NK-92 (cell line): ENCODE measurements around the gene LRP1B.
"Not testable (repeated sequence)": the region's sequence is repeated elsewhere in the genome, so short reads cannot be mapped to it uniquely, and the experiment has no call there.

Experiments used
- DNase-seq: peaks from one replicate; lab custom pipeline; 2025; ENCODE audit not compliant: unreplicated experiment; lab: John Stamatoyannopoulos, UW

Gene LRP1B

DNA sequence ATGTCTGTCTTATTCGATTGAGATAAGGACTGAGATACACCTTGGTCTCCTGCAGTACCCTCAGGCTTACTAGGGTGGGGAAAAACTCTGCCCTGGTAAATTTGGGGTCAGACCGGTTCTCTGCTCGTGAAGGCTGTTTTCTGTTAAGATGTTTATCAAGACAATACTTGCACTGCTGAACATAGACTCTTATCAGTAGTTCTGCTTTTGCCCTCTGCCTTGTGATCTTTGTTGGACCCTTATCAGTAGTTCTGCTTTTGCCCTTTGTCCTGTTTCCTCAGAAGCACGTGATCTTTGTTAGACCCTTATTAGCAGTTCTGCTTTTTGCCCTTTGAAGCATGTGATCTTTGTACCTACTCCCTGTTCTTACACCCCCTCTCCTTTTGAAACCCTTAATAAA is 1715.8 kb downstream of the LRP1B start:
- not testable (repeated sequence) for DNase-seq

DNA sequence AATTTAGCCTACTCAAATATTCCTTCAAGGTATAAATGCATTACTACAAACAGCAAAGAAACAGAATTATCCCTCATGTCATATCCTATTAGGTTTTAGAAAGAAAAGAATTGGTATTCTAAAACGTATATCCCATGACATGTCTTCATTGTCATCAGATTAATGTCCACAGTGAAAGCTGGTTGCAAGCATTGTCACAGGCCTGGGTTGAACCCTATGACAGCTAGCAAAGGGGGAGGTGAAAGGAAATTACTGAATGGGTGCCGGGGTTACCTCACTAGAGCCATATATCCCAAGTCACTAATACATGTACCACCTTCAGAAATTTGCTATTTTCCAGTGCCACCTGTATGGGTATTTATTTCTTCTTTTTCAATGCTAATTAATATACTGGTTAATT is 1720.1 kb downstream of the LRP1B start:
- no peak for DNase-seq

DNA sequence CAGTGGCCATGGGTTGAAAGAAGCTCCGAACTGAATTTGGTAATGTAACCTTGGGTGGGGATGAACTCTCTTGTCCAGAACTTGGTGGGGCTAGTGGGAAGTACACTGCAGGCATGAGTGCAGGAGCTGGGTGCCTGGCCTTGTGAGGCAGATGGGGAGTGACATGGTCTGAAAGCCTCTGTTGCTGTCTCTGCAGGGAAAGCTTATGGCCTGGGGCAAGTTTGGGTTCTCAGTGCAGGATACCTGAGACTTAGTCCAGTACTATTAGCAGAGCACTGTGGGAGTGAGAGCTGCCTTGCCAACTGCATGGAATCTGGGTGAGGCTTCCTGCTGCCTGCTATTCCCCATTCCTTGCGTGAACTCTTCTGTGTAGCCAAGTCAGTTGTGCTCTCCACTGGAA is 1729.8 kb downstream of the LRP1B start:
- DNase-seq: no peak

DNA sequence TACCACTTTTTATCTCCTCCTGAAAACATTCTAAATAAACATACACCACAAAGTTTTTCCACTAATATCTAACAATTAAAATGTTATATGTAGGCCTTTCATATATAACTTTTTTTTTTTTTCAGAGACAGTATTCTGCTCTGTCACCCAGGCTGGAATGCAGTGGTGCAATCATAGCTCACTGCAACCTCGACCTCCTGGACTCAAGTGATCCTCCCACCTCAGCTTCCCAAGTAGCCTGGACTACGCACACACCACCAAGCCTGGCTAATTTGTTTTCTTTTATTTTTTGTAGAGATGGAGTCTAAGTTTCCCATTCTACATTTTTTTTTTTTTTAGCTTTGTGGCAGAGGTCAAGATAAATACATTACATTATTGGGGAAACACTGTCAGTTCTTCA is 1738.0 kb downstream of the LRP1B start:
- DNase-seq: no peak

DNA sequence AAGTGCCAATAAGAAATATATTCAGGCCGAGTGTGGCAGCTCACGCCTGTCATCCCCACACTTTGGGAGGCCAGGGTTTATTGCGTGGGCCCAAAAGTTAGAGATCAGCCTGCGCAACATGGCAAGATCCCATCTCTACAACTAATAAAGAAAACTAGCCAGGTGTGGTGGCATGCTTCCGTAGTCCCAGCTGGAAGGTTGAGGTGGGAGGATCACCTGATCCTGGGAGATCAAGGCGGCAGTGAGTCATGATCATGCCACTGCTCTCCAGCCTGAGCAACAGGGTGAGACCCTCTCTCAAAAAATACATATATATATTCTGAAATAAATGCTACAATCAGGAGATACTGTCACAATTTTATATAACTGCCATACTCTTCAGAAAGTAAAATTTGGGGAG is 1745.9 kb downstream of the LRP1B start:
- no peak for DNase-seq

DNA sequence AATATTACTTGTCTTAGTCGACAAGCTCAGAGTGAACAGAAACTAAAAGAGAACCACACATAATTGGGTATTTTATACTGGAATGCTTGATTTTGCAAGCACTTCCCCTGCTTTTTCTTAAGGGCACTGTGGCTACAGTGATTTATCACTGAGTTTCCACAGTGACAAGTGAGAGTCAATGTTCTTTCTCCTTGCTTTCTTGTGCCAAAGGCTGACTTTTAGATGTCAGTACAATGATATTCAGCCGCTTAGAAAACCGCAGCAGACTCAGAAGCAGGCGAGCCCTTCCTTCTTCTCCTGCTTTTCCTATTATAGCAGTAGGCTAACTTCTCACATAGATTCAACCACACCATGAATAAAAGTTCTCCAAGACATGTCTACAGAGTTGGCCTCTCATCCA is 1747.0 kb downstream of the LRP1B start:
- DNase-seq: no peak

DNA sequence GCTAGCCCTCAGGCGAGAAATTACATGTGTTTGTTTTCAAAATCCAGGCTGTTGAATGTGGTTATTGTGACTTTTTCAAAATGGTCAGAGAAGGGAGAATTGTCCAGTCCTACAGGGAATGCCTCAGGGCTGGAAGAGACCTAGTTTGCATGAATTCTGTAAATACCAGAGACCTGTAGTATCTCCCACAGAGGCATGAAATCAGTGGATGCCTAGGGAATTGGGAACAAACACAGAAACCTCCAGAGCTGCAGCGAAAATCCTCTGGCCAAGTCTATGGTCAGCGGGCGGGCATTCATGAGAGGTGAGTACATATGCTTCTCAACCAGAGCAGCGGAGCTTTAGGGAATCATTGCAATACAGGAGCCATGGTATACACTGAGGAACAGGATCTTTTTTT is 1754.1 kb downstream of the LRP1B start:
- DNase-seq: no peak

DNA sequence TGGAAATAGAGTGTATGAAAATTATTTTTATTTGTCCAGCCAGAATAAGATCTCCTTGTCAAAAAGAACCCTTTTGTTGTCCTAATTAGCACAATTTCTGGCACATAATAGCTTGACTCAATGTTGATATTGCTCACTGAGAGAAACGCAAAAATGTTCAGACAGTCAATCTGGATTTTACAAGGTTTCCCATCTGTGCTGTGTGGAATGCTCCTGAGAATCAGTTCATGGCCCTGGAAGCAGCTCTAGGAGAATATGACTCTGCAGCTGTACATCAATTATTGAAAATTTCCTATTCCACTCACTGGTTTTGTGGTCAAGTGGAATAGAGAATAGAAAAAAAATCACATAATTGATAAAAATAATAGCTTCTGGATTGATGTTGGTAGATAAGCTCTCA is 1767.7 kb downstream of the LRP1B start:
- DNase-seq: no peak

DNA sequence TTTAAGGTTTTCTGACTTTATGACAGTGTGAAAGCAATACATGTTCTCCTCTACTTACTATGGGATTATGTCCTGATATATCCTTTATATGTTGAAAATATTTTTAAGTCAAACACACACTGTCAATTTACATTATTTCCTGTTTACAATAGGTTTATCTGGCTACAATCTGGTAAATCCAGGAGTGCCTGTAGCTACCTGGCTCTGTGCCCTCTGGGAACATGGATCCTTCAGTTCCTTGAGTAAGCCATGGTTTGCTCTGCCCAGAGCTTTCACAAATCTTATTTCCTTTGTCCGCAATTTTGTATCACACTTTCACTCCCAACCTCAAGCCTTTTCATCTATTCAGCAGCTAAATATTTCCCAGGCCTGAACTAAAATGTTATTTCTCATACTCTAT is 1768.5 kb downstream of the LRP1B start:
- no peak for DNase-seq

DNA sequence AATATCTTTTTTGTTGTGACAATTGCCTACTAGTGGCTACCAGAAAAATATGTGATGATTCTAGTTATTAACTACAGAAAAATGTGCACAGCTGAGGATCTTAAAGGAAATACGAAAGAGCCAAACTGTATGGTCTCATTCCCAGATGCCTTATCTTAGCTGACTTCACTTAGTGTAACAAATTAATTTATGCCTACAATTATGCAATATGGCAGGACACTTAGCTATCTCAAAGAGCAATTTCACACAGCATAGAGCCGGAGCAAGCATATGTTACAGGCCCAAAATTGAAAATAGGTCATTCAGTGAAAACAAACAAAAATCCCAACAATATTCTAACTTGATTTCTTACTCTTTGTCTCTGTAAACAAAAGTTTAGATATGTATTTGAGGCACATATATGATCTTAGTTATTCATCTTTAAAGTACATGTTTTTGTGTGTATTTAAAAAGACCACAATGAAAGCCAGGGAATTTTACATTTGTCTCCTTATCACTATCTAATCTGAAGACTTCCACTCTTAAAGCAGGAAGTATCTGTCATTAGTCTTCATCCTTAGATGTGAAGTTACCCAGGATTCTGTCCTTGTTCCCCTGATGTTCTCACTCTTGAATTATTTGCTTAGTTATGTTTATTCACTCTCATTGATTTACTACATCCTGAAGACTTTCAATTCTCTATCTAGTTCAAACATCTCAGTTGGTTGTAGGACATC is 1771.6 kb downstream of the LRP1B start:
- no peak for DNase-seq

DNA sequence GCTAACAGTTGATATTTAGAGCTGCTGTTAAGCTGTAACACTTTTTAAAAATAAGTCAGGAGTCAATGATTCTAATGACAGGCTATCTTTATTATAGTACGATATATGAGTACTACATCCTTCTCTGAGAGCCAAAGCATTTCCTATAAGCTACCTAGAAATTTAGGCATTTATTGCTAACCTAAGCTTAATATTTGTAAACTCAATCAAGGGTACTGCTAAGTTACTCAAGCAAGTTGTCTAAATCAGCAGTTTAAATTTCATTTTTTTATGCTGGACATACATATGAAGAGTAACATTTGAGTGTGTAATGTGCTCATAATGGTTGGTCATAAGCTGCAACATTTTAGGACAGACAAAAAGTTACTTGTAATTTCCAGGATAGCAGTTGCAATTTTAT is 1774.1 kb downstream of the LRP1B start:
- no peak for DNase-seq

DNA sequence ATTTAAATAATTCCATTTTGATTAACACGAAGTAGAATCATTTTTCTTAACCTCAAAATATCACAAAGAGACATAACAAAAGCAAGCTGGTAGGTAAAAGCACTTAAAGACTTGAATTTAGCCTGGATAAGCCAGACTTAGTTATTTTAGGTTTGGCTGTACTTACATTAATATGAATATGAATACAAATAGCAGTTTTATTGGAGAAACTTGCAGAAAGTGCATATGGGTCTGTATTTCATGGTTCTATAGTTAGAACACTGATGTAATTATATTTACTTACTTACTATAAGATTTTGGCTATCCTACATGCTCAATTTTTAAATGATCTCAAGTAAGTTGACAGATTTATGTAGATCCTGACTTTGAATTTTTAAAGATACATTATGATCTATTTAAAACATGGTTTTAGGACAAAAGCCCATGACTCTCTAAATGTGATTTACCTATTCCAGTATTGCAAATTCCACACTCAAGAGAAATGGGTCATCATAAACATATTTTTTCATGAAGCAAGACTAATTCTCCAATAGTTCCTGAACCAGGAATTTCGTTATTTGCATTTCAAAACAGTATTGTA is 1775.2 kb downstream of the LRP1B start:
- no peak for DNase-seq

DNA sequence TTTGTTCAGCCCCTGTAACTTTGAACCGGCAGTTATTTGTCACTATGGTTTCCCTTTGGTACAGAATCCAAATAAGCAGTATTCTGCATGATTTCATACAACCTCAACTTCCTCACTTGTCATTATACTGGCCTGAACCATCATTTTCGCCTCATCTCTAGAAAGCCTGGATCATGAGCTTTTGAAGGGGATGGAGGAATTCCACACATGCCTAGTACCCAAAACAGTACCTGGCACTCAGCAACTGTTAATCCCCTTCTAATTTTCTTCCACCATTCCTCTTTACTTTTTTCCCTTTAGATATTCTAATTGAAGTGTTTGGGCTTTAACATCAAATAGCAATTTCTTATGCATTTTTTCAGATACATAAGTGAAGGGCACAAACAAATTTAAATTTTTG is 1776.3 kb downstream of the LRP1B start:
- no peak for DNase-seq

DNA sequence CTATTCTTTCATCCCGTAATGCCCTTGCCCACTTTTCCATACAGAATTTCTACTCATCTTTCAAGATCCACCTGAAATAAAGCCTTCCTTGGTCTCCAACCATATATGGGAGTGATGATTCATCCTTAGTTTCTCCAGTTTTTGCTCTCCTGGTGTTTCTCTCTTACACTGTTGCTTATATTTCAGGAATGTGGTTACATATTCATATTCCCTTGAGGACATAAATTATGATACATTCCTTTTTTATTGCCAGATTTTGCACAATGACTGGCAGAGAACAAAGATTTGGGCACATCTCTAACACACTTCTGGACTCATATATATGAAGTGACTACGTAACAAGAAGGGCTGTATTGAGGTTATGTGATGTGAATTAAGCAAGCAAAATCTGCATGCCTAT is 1777.3 kb downstream of the LRP1B start:
- no peak for DNase-seq

DNA sequence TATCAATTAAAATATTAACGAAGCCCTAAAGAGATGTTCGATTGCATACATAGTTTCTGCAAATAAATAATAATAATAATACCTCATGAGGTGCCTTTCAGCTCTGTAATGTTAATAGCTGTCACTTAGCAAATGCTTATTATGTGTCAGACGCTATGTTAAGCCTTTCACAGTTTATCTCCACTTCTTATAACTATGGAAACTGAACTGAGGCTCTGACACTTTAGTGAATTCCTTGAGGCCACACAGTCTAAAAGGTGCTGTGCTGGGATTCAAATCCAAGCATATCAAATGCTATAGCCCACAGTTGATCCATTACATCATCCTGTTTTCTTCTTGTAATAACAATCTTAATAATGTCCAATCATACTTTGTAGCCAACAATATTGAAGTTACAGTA is 1779.1 kb downstream of the LRP1B start:
- no peak for DNase-seq

DNA sequence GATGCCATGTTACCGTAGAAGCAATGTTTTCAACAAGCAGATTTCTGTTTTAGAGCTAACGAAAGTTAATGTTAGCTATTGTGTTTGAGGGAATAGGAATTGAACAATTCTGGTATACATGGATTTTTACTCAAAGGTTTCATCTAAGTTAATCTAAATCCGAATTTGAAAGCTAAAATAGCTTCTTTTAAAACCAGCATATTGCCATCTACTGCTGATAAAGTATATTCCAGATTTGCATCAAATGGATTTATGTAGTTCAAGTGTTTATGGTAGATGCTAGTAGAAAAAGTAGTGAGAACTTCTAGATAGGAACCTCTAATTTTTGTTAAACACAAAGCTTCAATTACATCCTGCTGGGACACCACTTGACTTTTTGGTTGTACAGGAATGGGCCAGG is 1781.1 kb downstream of the LRP1B start:
- DNase-seq: no peak

DNA sequence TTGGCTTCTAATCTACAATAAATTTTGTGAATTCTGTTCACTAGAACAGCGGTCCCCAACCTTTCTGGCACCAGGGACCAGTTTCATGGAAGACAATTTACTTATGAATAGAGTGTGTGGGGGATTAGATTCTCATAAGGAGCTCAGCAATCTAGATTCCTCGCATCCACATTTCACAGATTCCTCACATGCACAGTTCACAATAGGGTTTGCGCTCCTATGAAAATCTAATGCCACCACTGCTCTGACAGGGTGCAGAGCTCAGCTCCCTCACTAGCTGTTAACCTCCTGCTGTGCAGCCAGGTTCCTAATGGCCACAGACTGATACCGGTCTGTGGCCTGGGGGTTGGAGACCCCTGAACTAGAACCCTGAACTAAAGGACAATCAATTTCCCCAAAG is 1782.0 kb downstream of the LRP1B start:
- DNase-seq: no peak

DNA sequence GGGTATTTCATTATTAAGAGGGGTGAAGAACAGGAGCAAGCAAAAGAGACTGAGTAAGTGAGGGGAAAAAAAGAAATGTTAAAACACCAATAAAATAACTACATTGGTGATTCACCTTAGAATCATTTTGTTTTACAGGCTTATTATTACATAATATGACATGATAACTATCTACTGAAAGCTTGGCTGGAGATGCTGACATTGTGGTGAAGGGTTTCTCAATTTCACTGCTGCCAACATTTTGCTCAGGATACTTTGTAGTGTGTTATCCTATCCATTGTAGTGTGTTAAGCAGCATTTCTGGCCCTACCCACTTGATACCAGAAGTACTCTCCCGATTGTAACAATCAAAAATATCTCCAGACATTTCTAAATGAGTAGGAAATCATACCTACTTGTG is 1786.0 kb downstream of the LRP1B start:
- no peak for DNase-seq

DNA sequence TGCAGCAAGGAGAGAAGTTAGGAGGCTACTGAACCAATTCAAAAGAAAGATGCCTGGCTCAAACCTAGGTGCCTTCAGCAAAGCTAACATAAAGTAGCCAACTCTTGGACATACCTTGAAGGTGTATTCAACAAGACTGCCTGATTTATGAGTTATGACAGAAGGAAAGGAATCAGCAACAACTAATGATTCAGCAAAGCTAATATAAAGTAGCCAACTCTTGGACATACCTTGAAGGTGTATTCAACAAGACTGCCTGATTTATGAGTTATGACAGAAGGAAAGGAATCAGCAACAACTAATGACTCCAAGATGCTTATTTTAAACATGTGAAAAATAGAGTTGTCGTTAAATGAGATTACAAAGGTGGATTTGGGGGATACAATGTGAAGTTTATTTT is 1786.5 kb downstream of the LRP1B start:
- DNase-seq: not testable (repeated sequence)

DNA sequence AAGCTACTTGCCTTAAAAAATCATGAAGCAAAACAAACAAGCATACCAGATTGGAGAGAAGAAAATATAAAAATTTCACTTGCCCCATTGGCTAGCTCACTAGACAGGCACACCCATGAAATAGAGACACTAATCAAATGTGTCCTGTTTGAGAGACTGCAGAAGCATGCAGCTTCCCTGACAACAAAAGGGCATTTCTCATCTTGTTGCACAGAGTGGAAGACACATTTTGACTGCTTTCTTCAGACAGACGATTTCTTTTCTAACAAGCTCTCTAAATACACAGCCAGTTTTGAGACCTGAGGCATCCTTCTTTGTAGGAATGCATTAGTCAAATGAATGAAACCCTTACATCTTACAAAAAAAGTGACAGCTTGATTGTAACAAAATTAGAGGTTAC is 1792.0 kb downstream of the LRP1B start:
- no peak for DNase-seq

DNA sequence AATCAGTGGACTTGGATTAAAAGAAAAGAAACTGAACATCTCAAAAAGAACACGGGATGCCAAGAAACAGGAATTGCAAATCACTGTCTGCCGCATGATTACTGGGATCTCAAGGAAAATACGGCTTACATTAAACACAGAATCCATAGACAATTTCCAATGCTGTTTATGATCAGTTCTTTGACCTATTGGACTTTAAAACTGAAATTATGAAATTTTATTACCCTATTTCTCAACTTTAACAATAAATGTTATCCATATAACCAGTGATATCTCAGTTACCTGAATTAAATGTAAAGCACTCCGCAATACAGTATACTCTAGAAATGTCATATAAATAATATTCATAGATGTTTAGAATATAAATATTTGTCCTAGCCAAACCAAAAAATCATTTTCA is 1793.8 kb downstream of the LRP1B start:
- no peak for DNase-seq

DNA sequence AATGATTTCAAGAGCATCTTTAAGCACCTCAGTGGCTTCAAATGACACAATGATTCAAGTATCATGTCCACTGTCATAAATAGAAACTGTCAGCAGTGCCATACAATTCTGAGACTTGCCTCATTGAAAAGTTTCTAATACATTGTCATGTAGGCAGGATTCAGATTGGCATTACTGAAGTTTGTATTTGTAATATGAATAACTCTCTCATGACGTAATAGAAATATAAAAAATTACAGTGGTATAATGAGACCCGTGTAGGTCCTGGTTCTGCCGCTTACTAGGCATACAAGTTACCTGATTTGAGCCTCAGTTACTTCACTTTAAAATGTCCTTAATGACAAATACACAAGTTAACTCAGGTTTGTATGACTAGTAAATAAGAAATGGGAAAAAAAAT is 1814.5 kb downstream of the LRP1B start:
- no peak for DNase-seq

DNA sequence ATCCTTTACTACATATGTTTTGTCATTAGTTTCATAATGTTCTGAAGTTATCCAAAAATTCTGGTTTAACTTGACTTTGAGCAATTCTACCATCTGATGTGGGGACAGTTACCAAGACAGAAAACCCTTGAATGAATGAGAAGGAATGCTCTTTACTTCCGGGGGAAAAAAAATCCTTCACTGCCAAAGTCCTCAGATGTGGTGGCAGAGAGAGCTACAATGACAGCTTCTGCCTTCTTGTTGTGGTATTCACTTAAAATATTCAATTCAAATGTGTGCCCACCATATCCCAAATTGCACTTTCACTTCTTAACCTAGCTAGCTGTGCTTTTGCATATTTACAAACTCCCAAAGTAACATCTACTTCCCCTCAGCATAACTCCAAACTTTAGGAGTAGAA is 1818.9 kb downstream of the LRP1B start:
- DNase-seq: no peak
